ENCODE results near the gene KCNJ4. TPM values are rescaled to one million over a fixed set of nuclear protein-coding genes. Genes with fewer than 3 reads are reported as not detected.
"Not testable (repeated sequence)": the region's sequence is repeated elsewhere in the genome, so short reads cannot be mapped to it uniquely, and the experiment has no call there.

KCNJ4 gene
- total RNA-seq, 1 donor from 2014 or later, result not detected

DNA sequence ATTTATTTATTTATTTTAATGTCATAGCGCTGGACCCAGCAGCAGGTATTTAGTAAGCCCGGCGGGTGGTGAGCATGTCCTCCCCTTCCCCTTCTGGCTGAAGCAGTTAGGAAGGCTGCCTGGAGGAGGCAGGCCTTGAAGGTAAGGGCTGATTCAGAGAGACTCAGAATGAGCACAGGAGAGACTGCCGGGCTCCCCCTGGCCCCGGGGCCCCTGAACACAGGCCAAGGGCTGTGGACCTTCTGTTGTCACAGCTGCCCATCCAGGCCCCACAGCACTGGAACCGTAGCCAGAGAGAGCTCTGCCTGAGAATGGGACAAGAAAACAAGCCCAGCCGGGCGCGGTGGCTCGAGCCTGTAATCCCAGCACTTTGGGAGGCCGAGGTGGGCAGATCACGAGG, 52.8 kb downstream of the KCNJ4 start:
- Mint-ChIP-seq H3K27ac (no peak overlapping the region), H3K36me3 (ENCODE audit: low read depth) (no peaks in the 10 kb centered on the region), H3K9me3 (no peaks in the 10 kb centered on the region), H3K4me1 (ENCODE audit: low read depth) (peaks cover 5% of the 10 kb centered on the region), H3K27me3 (ENCODE audit: insufficient read depth) (peaks cover 19% of the 10 kb centered on the region), H3K4me3 (no peak overlapping the region)
- DNase-seq (ENCODE audit: low spot score), result no peak
- intact Hi-C loops (cut with micrococcal nuclease), result no loop called here

DNA sequence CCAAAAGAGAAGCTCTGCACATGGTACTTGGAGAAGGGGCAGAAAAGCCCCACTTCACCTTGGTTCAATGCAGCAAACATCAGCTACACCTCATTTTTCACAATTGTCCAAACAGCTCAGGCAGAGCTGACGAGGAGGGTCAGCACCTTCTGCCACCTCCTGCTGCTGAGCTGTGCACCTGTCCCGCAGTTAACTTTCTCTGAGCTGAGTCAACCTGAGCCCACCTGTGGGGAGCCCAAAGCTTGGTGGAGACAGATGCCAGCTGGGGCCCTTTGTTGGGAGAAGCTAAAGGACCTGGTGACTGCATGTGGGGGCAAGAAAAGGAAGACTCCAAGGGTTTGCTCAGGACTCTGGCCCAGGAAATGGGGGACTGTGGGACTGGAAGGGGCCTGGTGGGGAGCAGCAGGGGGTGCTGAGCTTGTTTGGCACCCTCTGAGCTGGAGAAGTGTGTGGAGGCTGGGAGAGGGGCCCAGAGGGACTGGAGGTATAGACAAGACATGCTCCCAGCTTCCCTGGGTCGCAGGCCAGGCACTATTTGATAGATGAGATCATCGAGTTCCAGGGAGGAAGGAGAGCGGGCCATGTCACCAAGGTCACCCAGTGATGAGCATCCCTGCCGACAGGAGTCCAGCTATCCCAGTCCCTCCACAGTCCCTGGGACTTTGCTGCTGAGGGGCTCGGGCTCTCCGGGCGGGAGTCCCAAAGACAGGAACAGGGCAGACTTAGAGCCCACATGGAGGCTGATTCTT, 53.5 kb downstream of the KCNJ4 start:
- DNase-seq (ENCODE audit: low spot score), result no peak
- Mint-ChIP-seq H3K9me3 (no peaks in the 10 kb centered on the region), H3K4me3 (peak overlapping the region; percentile 27), H3K27me3 (ENCODE audit: insufficient read depth) (peaks cover 13% of the 10 kb centered on the region), H3K36me3 (ENCODE audit: low read depth) (no peaks in the 10 kb centered on the region), H3K4me1 (ENCODE audit: low read depth) (peaks cover 9% of the 10 kb centered on the region), H3K27ac (no peak overlapping the region)
- intact Hi-C loops (cut with micrococcal nuclease), result no loop called here

DNA sequence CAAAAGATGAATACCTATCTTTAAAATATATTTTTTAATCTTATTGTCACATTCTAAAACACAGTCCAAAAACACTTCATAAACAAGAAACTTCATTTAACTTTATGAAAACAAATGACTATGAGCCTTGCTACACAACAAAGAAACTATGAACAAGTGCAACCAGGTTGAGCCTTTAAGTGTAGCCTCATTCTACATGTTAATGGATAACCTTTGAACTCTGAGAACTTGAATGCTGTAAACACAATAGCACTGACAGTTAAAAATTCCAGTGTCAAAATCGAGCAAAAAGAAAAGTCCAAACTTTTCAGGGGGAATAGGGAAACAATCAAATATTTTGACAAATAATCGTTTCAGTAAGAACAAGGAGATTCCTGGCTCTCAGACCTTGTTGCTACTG, 54.7 kb downstream of the KCNJ4 start:
- DNase-seq (ENCODE audit: low spot score); H3K27me3 Mint-ChIP-seq (ENCODE audit: insufficient read depth); H3K36me3 Mint-ChIP-seq (ENCODE audit: low read depth); intact Hi-C loops (cut with micrococcal nuclease); H3K27ac Mint-ChIP-seq; H3K9me3 Mint-ChIP-seq: not testable (repeated sequence)
- Mint-ChIP-seq H3K4me1 (ENCODE audit: low read depth) (peaks cover 21% of the 10 kb centered on the region), H3K4me3 (peak overlapping the region; percentile 83)

DNA sequence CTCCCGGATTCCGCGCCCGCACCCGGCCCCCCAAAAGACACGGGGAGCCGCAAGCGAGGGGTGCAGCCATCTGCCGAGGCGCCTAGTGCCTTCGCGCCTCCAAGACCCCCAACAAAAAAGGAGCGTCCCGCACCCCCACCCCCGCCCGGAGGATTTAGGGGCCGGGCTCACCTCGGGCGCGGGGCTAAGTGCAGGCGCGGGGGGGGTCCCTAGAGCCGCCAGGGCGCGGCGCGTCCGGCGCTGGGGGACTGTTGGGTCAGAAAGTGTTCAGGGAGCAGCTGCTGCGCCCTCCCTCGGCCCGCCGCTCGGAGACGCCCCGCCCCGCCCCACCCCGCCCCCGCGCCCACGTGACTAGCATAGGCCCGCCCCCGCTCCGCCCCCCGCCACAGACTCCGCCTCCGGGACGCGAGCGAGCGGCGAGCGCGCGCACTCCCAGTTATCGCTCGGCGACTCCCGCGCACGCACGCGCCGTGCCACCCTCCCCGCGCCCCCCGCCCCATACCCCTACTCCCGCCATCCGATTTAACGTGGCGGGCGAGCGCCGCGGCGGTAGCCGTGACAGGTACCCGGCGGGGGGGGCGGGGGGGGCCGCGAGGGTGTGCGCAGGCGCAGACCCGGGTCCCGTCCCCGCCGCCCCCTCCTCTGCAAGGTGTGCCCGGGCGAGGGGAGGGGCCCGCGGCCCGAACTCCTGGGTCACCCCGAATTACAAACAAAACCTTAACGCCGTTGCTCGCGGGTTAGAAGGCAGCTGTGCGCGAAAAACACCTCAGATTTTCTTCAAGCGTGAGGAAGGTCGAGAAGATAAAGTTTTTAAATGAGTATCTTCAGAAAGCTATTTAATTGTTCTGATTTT, 56.2 kb downstream of the KCNJ4 start:
- H3K9me3 Mint-ChIP-seq, result no peaks in the 10 kb centered on the region
- peaks cover 9% of the 10 kb centered on the region for H3K27me3 Mint-ChIP-seq (ENCODE audit: insufficient read depth)
- H3K27ac Mint-ChIP-seq, result peak overlapping the region; percentile 23
- intact Hi-C loops (cut with micrococcal nuclease), result loop anchor here (1.0 to 5.0 kb wide), 6 partner anchors 82 to 342 kb away; partner anchors contain the start of genes CSNK1E, DDX17, DMC1 and JOSD1
- H3K4me3 Mint-ChIP-seq, result peak overlapping the region; percentile 84
- H3K4me1 Mint-ChIP-seq (ENCODE audit: low read depth), result peaks cover 35% of the 10 kb centered on the region
- peak; percentile 76 for DNase-seq (ENCODE audit: low spot score)
- peaks cover 4% of the 10 kb centered on the region for H3K36me3 Mint-ChIP-seq (ENCODE audit: low read depth)

DNA sequence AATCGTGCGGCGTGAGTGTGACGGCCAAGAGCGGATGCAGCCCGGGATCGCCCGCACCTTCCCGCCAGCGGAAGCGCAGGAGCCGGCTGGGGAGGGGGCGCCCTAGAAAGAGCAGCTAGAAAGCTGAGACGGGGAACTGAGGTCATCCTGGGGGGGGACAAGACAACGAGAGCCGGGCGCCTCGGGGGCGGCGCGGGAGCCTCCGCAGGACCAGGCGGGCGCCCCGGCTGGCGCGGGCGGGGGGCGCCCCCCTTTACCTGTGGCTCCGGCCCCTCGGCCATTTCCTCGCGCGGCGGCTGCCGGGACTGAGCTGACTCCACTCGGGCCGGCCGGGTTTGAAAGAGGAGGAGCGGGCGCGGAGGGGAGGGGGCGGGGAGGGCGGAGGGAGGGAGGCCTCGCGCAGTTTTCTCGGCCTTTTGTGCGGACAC, 56.8 kb downstream of the KCNJ4 start:
- Mint-ChIP-seq H3K4me1 (ENCODE audit: low read depth) (peaks cover 42% of the 10 kb centered on the region), H3K27ac (peak overlapping the region; percentile 75), H3K4me3 (peak overlapping the region; percentile 84)
- DNase-seq (ENCODE audit: low spot score), result peak; percentile 48
- intact Hi-C loops (cut with micrococcal nuclease), result loop anchor here (1.0 to 5.0 kb wide), 6 partner anchors 81 to 341 kb away; partner anchors contain the start of genes CSNK1E, DDX17, DMC1 and JOSD1
- H3K36me3 Mint-ChIP-seq (ENCODE audit: low read depth); H3K9me3 Mint-ChIP-seq; H3K27me3 Mint-ChIP-seq (ENCODE audit: insufficient read depth): not testable (repeated sequence)

DNA sequence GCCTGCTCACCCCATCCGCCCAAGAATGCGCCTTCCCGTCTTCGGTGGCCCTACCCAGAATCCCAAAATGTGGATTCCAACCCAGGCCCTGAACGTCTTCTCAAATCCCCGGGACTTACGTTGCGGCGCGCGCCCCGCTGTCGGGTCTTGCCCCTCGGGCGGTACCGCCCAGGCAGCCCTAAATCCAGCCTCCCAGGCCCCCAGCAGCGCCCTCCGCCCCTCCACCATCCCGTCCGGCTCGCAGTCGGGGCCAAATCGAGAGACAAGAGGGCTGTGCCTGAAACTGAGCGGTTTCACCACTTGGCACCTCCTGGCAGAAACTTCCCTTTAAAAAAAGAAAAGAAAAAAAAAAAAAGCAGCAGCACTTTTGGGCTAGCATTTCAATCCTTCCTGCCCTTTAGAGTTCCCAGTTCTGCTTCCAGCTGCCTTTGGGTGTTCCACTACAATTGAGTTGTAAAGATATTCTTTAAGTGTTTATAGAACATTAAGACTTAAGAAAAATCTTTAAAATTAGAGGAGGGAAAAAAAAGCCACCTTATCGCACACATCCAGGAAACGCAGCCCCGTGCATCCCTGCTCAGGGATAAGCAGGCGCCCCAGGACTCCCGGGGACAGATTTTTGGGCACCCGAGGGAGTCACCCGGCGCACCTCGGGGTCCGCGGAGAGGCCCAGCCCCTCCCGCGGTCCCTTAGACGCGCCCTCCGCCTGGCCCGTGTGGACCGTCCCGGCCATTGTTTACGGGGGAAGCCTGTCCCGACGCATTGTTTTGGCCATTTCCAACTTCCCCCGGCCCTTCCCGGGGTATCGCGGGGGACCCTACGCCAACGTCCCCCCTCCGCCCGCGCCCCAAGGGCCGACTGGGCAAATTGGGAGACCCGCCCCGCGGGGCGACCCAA, 57.6 kb downstream of the KCNJ4 start:
- no peak for DNase-seq (ENCODE audit: low spot score)
- intact Hi-C loops (cut with micrococcal nuclease), result loop anchor here (1.0 to 5.0 kb wide), 6 partner anchors 81 to 340 kb away; partner anchors contain the start of genes CSNK1E, DDX17, DMC1 and JOSD1
- no peaks in the 10 kb centered on the region for H3K9me3 Mint-ChIP-seq
- peaks cover 49% of the 10 kb centered on the region for H3K4me1 Mint-ChIP-seq (ENCODE audit: low read depth)
- peak overlapping the region; percentile 84 for H3K4me3 Mint-ChIP-seq
- peaks cover 4% of the 10 kb centered on the region for H3K36me3 Mint-ChIP-seq (ENCODE audit: low read depth)
- H3K27me3 Mint-ChIP-seq (ENCODE audit: insufficient read depth), result peaks cover 6% of the 10 kb centered on the region
- peak overlapping the region; percentile 48 for H3K27ac Mint-ChIP-seq

DNA sequence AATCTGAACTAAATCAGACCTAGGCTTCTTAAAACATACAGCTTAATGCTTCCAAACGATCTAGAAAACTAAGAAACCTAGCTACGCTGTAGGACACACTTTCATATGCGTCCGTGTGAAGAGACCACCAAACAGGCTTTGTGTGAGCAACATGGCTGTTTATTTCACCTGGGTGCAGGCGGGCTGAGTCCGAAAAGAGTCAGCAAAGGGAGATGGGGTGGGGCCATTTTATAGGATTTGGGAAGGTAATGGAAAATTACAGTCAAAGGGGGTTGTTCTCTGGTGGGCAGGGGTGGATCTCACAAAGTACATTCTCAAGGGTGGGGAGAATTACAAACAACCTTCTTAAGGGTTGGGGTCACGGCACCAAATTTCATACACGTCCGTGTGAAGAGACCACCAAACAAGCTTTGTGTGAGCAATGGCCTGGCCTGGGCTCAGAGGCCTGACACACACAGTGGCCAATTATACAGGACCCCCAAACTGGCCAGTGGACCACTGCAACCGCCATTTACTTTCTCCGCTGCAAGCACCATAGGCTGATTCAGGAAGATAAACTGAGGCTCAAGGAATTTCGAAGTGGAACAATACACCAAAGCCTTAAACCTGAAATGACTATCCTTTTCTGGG, 58.4 kb downstream of the KCNJ4 start:
- not testable (repeated sequence) for H3K9me3 Mint-ChIP-seq; DNase-seq (ENCODE audit: low spot score); H3K36me3 Mint-ChIP-seq (ENCODE audit: low read depth); H3K27me3 Mint-ChIP-seq (ENCODE audit: insufficient read depth)
- Mint-ChIP-seq H3K4me1 (ENCODE audit: low read depth) (peaks cover 49% of the 10 kb centered on the region), H3K27ac (peak overlapping the region; percentile 71), H3K4me3 (peak overlapping the region; percentile 84)
- intact Hi-C loops (cut with micrococcal nuclease), result loop anchor here (5.0 kb wide), 1 partner anchor 214 kb away; the partner anchor contains the start of gene PLA2G6

DNA sequence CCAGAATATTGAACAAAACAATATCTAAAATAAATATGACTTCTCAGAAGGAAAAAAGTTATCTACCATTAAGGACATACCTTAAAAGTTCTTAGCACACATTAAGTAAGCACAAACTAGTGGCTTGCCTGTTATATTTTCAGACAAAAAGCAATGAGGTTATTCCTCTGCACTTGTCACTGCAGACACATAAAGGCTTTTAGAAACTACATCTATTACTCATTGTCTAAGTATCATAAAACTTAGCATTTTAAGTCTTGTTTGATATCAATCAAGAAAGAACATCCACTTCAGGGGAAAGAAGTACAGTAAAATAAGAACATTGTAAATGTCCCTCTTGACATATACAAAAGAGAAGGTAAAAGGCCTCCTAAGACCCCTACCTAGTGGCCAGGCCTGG, 59.1 kb downstream of the KCNJ4 start:
- intact Hi-C loops (cut with micrococcal nuclease), result loop anchor here (5.0 kb wide), 1 partner anchor 214 kb away; the partner anchor contains the start of gene PLA2G6
- Mint-ChIP-seq H3K4me3 (peak overlapping the region; percentile 84), H3K27ac (peak overlapping the region; percentile 71), H3K4me1 (ENCODE audit: low read depth) (peaks cover 52% of the 10 kb centered on the region)
- not testable (repeated sequence) for H3K9me3 Mint-ChIP-seq; H3K36me3 Mint-ChIP-seq (ENCODE audit: low read depth); H3K27me3 Mint-ChIP-seq (ENCODE audit: insufficient read depth); DNase-seq (ENCODE audit: low spot score)

DNA sequence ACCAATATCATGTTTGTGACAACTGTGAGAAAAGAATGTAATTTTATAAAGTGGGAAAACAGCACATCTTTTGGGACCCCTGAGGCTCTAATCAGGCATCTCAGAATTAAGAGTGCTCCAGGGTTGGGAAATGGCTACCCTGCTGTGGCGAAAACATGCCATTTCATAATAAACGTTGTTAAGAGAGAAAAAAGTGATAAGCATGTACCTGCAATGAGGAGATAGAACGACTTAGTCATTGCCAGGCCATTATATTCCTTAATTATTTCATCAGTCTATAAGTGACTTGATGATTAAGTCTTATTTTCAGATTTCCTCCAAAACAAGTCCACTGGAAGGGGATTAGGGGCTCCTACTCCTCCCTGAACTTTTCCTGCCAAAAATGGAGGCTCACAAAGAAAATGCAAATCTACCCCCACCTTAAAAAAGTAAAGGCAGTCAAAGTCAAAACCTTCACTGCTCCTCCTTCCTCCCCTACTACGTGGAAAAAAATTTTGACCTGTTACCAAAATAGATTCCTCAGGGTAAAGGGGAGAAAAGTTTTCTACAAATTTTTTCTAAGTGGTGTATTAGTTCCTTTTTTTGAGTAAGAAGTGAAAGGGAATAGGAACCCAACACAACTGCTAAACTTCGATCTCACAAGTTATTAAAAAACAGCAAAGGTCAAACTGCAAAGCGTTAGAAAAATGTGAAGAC, 59.9 kb downstream of the KCNJ4 start:
- peak overlapping the region; percentile 18 for H3K27ac Mint-ChIP-seq
- peak overlapping the region; percentile 84 for H3K4me3 Mint-ChIP-seq
- H3K27me3 Mint-ChIP-seq (ENCODE audit: insufficient read depth); H3K9me3 Mint-ChIP-seq; DNase-seq (ENCODE audit: low spot score); H3K36me3 Mint-ChIP-seq (ENCODE audit: low read depth): not testable (repeated sequence)
- intact Hi-C loops (cut with micrococcal nuclease), result loop anchor here (5.0 kb wide), 1 partner anchor 213 kb away; the partner anchor contains the start of gene PLA2G6
- peaks cover 60% of the 10 kb centered on the region for H3K4me1 Mint-ChIP-seq (ENCODE audit: low read depth)

DNA sequence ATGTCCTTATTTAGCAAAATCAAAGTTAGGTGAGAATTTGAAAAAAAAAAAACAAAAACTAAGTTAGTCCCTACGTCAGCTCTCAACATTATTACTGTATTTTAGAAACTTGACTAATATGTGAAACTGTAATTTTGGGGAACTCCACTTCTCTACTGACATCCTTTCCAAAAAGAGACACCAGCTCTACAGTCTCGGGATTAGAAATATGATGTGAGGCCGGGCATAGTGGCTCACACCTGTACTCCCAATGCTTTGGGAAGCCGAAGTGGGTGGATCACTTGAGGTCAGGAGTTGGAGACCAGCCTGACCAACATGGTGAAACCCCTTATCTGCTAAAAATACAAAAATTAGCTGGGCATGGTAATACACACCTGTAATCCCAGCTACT, 65.6 kb downstream of the KCNJ4 start:
- DNase-seq (ENCODE audit: low spot score); H3K27me3 Mint-ChIP-seq (ENCODE audit: insufficient read depth); H3K4me3 Mint-ChIP-seq; intact Hi-C loops (cut with micrococcal nuclease); H3K36me3 Mint-ChIP-seq (ENCODE audit: low read depth); H3K9me3 Mint-ChIP-seq; H3K27ac Mint-ChIP-seq: not testable (repeated sequence)
- peaks cover 41% of the 10 kb centered on the region for H3K4me1 Mint-ChIP-seq (ENCODE audit: low read depth)

DNA sequence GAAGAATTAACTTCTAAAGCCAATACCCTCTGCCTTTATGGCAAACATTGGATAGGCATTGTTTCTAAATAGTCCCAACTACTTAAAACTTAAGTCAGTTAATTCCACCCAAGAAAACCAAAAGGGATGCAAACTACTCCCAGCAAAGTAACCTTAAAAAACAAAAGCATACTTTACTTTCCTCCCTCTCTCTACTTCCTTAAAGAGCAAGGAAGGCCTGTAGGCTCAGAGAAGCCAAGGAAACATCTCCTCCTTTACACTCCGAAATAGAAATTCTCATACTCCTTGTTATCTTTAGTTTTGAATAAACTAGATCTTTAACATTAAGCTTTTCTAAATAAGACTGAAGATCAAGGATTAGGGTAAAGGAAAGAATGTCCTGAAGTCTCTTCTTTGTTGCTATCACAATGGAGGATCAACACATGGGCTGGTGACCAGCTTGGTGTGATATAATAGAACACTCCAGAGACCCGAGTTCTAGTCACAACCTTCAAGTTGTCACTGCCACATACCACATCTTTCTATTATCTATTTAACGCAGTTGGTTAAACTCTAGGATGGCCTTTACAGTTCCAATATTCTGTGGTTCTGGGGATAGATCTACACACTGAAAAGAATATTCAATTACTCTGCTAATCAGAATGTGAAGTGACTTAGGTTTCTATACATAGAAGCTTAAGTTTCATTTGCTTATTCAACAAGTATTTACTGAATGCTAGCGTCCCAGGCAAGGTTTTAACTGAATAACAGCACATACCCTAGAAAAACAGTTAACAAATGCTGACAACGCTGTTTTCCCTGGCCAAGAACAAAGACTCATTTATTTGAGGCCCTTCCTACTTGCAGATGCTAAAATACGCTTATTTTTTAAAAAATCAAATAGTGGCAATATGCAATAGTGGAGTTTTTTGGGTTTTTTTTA, 66.2 kb downstream of the KCNJ4 start:
- intact Hi-C loops (cut with micrococcal nuclease); H3K4me3 Mint-ChIP-seq: not testable (repeated sequence)
- peaks cover 34% of the 10 kb centered on the region for H3K4me1 Mint-ChIP-seq (ENCODE audit: low read depth)

More for the DNA sequence above, 66.2 kb downstream of the KCNJ4 start:
- H3K9me3 Mint-ChIP-seq; DNase-seq (ENCODE audit: low spot score); H3K27ac Mint-ChIP-seq; H3K36me3 Mint-ChIP-seq (ENCODE audit: low read depth); H3K27me3 Mint-ChIP-seq (ENCODE audit: insufficient read depth): not testable (repeated sequence)

Data from activated T-helper 1 cell treated with anti-CD3 and anti-CD28 coated beads, Interleukin-12 subunit alpha, Interleukin-12 subunit beta, Interleukin-2, Interleukin-4 antibody, amounts not matched to agents 30 ng/mL and 10 ng/mL and 1 ng/mL, durations not matched to agents 14 hours and 24 hours and 36 hours (primary cell).